Mucosa of descending colon (tissue), 3 donors: ENCODE results near the gene NPB. TPM values are rescaled to one million over a fixed set of nuclear protein-coding genes. Genes with fewer than 3 reads are reported as not detected.
A peak's percentile ranks its signal among the peaks of the same experiment; 100 is the strongest.

Experiments used
- ATAC-seq: fragments of 200-7000 bp; cut with Tn5 transposase; one replicate; pipeline ENCODE4 v1.9.1; 2020; ENCODE audit warnings: mild to moderate bottlenecking, moderate library complexity
- DNase-seq, 3 donors: peaks; one replicate each; pipeline ENCODE4 v3.0.0-alpha.2; 2020
- H3K36me3 ChIP-seq: fragments of 200-600 bp; one replicate; pipeline ENCODE4 v1.8.0; 2021; ENCODE audit warnings: low read depth, mild to moderate bottlenecking
- H3K4me1 ChIP-seq: fragments of 200-600 bp; one replicate; pipeline ENCODE4 v1.8.0; 2021; ENCODE audit warnings: low read depth, mild to moderate bottlenecking
- H3K4me3 ChIP-seq: fragments of 200-600 bp; one replicate; pipeline ENCODE4 v1.8.0; 2021; ENCODE audit warnings: mild to moderate bottlenecking
- H3K9me3 ChIP-seq: fragments of 200-600 bp; one replicate; pipeline ENCODE4 v1.8.0; 2021; ENCODE audit warnings: mild to moderate bottlenecking
- intact Hi-C, 2 donors: fragments of 100-400 bp; cut with DNase I in 1 of 2; cut with micrococcal nuclease in 1 of 2; formaldehyde crosslinking; loops; one replicate each; pipeline versions ENCODE4 v1.11.0 to v1.11.1; 2022; cut with DNase I, micrococcal nuclease
- total RNA-seq, 3 donors: library from RNA; stranded (reverse); fragmentation: NEBNext Ultra II Directional in 2 of 3; extraction: Animal tissue kit (Norgen Biotek cat#: 25700) in 2 of 3; gene quantifications; one replicate each; pipeline versions ENCODE4 v1.2.1 to v1.2.4, GENCODE V29; 2021 to 2023
- TF ChIP-seq, protein P1 (sequence below): fragments of 200-600 bp; IDR thresholded peaks from one replicate; pipeline ENCODE4 v1.8.0; 2022; ENCODE audit warnings: antibody characterized with exemption, mild to moderate bottlenecking
- donor health status: DM: no; HTN: no; CAD: no; lungs with moderate emphysema.
- donor health status: DM: no; HTN: no; CAD: no.
- donor health status: DM: no; HTN: yes; CAD: no.

Gene NPB
- total RNA-seq, 3 donors from 2014 or later: 0.12 to 0.51 (median 0.26) TPM

DNA sequence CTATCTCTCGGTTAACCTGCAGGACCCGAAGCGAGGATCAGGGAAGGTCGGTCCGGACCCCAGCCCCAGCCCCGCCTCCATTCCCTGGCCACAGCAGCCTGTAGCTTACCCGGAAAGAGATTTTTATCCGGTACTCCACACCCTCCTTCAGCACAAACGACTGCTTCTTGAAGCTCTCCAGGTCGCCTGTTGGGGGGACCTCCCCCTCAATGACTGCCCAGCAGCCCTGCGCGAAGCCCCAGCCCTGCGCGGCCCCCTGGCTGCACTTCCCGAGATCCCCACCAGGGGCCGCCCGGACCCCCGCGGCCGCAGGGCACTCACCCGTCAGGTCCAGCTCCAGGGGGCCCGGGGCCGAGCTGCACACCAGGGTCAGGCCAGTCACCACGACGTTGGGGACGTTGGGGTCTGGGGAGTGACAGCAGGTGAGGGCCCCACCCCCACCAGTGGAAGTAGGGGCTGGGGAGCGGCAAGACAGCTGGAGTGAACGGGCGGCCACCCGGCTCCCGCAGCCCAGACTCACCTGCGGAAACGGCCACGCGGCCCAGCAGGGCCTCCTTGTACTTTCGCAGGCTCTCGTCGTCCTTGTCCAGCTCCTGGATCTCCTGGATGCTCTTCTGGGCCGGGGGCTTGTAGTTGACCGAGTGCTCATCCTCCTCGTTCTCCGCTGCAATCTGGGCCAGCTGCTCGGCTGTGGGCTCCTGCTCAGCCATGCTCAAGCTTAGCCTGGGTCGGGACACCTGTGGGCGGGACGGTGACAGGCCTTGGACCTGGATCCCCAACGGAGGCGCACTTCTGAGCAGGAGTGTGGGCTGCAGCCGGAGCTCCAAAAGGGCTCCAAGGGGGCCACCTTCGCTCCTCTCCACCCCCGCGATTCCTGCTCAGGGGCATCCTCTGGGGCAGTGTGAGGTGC lies 32.6 kb upstream of the NPB start:
- Histone ChIP-seq H3K4me3 (no peak overlapping the region), H3K4me1 (peaks cover 68% of the 10 kb centered on the region), H3K36me3 (no peaks in the 10 kb centered on the region), H3K9me3 (no peaks in the 10 kb centered on the region)
- DNase-seq: peak; percentile 36 to 72 (median 67)
- TF ChIP-seq, protein P1, sequence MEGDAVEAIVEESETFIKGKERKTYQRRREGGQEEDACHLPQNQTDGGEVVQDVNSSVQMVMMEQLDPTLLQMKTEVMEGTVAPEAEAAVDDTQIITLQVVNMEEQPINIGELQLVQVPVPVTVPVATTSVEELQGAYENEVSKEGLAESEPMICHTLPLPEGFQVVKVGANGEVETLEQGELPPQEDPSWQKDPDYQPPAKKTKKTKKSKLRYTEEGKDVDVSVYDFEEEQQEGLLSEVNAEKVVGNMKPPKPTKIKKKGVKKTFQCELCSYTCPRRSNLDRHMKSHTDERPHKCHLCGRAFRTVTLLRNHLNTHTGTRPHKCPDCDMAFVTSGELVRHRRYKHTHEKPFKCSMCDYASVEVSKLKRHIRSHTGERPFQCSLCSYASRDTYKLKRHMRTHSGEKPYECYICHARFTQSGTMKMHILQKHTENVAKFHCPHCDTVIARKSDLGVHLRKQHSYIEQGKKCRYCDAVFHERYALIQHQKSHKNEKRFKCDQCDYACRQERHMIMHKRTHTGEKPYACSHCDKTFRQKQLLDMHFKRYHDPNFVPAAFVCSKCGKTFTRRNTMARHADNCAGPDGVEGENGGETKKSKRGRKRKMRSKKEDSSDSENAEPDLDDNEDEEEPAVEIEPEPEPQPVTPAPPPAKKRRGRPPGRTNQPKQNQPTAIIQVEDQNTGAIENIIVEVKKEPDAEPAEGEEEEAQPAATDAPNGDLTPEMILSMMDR: peak; percentile 71
- intact Hi-C loops: no loop called here
- no peak for ATAC-seq

- TF ChIP-seq, protein P1: no peak
- intact Hi-C loops: no loop called here
- ATAC-seq (peak; percentile 20), DNase-seq (peak; percentile 55 to 77 (median 75))
- Histone ChIP-seq H3K9me3 (no peaks in the 10 kb centered on the region), H3K4me1 (peaks cover 59% of the 10 kb centered on the region), H3K36me3 (no peaks in the 10 kb centered on the region), H3K4me3 (peak overlapping the region; percentile 87)
These were observed 31.7 kb upstream of the NPB start for GRCh38 chr17:81870131-81870980.

DNA sequence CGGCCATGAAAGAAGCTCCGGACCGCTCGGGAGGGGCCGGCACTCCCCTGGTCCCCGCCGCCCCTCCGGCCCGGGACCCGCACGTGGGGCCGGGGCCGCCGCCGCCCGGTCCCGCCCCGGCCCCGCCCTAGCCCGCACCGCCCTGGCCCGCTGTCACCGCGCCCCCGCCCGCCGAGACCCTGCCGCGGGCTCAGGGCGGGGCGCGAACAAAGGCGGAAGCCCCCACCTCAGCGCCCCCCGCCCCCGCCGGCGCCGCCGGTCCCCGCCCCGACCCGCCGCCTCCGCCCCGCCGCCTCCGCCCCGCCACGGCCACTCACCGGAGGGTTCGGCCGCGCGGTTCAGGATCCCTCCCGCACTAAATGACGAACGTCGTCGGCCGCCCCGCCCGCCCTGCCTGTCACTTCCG lies 31.1 kb upstream of the NPB start, which contains the start of gene ARHGDIA:
TSS of gene ARHGDIA (minus strand) at position 357 of the 406 bp plus-strand sequence. CDS start 1,407 bp downstream, outside the sequence.
- Histone ChIP-seq H3K4me1 (peaks cover 54% of the 10 kb centered on the region), H3K9me3 (no peaks in the 10 kb centered on the region), H3K4me3 (peak within 1 kb of the TSS; percentile 87), H3K36me3 (no peaks in the 10 kb centered on the region)
- DNase-seq: no peak
- ATAC-seq: no peak
- TF ChIP-seq, protein P1: no peak
- intact Hi-C loops: no loop called here

GRCh38 chr17:81871387-81872230 lies 30.4 kb upstream of the NPB start:
- H3K4me1 ChIP-seq: peaks cover 48% of the 10 kb centered on the region
- peak; percentile 72 for ATAC-seq

More at GRCh38 chr17:81871387-81872230, 30.4 kb upstream of the NPB start:
- TF ChIP-seq, protein P1: peak; percentile 27
- intact Hi-C loops: no loop called here
- H3K36me3 ChIP-seq: no peaks in the 10 kb centered on the region
- no peaks in the 10 kb centered on the region for H3K9me3 ChIP-seq
- DNase-seq: peak; percentile 96 to 97 (median 96)
- H3K4me3 ChIP-seq: peak overlapping the region; percentile 87
